Transverse colon (tissue), 4 donors: ENCODE results near the gene DGKG. TPM values are rescaled to one million over a fixed set of nuclear protein-coding genes. Genes with fewer than 3 reads are reported as not detected.

Experiments
- DNase-seq: peaks from one replicate; pipeline ENCODE4 v3.0.0-alpha.2; 2019
- H3K27ac ChIP-seq, 4 donors: fragments of 200-600 bp; sonication (generic); 2 replicates each; pipeline ENCODE4 v1.5.1; 2016 to 2018; ENCODE audit warnings: inconsistent platforms in 4 of 4
- H3K27me3 ChIP-seq: fragments of 200-600 bp; sonication (generic); 2 replicates; pipeline ENCODE4 v1.5.1; 2017; ENCODE audit warnings: inconsistent platforms
- H3K36me3 ChIP-seq, 4 donors: fragments of 200-600 bp; sonication (generic); 2 replicates each; pipeline ENCODE4 v1.5.1; 2017 to 2019; ENCODE audit warnings: inconsistent platforms in 4 of 4
- H3K4me1 ChIP-seq, 4 donors: fragments of 200-600 bp; sonication (generic); 2 replicates each; pipeline ENCODE4 v1.5.1; 2017 to 2020; ENCODE audit warnings: inconsistent platforms in 4 of 4
- H3K4me3 ChIP-seq, 4 donors: fragments of 200-600 bp; sonication (generic); 1 replicate in 1 of 4; 2 replicates in 3 of 4; pipeline versions ENCODE4 v1.5.1 to v1.6.1; 2017 to 2019; ENCODE audit warnings: inconsistent platforms in 4 of 4
- H3K9me3 ChIP-seq, 2 donors: fragments of 200-600 bp; sonication (generic); 2 replicates each; pipeline ENCODE4 v1.5.1; 2017 to 2019; ENCODE audit warnings: inconsistent platforms in 2 of 2
- EP300 ChIP-seq: sonication (generic); formaldehyde crosslinking; IDR thresholded peaks from one replicate; pipeline ENCODE4 v1.6.1; 2017; ENCODE audit warnings: antibody characterized with exemption, low read depth
- POLR2A ChIP-seq: fragments of 450-650 bp; IDR thresholded peaks from one replicate; pipeline ENCODE4 v1.6.1; 2016; ENCODE audit warnings: antibody characterized with exemption, mild to moderate bottlenecking, moderate library complexity
- POLR2AphosphoS5 ChIP-seq, 3 donors: sonication (generic); formaldehyde crosslinking; IDR thresholded peaks; one replicate each; pipeline ENCODE4 v1.6.1; 2016; ENCODE audit warnings: antibody characterized with exemption in 3 of 3
- WGBS, 2 donors: methylation state at CpG; one replicate each; pipeline ENCODE4 v1.1.5; 2018; ENCODE audit warnings: low coverage in 1 of 2; 5-methylcytosine and 5-hydroxymethylcytosine counted together
- in situ Hi-C, 4 donors: fragments of 200-750 bp; cut with MboI; loops; one replicate each; pipeline versions ENCODE4 v1.15.0 to v1.15.1; 2017; ENCODE audit warnings: low sequenced_read_pairs in 3 of 4, low pct_ligation_motif_present in 1 of 4, low pct_unique_long_range_greater_than_20kb in 1 of 4
- intact Hi-C: fragments of 100-400 bp; cut with DNase I; formaldehyde crosslinking; loops from one replicate; pipeline ENCODE4 v1.15.1; 2023; ENCODE audit warnings: low total_unique reads
- total RNA-seq, 4 donors: library from RNA; depleted of rRNA; stranded (reverse); fragments of >200 nt; gene quantifications; one replicate each; pipeline ENCODE4 v1.1.0, GENCODE V29; 2016
- TF ChIP-seq, protein P1 (sequence below), 5 experiments: fragments of 200-600 bp in 3 of 5; fragments of 450-650 bp in 2 of 5; sonication (generic) in 3 of 5; IDR thresholded peaks; 1 replicate in 2 of 5; 2 replicates in 3 of 5; pipeline ENCODE4 v1.5.1; 2016 to 2017; ENCODE audit warnings: antibody characterized with exemption in 5 of 5, inconsistent platforms in 3 of 5, mild to moderate bottlenecking in 2 of 5, moderate library complexity in 1 of 5

DGKG gene
- total RNA-seq, 4 donors from 2014 or later, result 1.00 to 2.9 (median 1.8) TPM

DNA sequence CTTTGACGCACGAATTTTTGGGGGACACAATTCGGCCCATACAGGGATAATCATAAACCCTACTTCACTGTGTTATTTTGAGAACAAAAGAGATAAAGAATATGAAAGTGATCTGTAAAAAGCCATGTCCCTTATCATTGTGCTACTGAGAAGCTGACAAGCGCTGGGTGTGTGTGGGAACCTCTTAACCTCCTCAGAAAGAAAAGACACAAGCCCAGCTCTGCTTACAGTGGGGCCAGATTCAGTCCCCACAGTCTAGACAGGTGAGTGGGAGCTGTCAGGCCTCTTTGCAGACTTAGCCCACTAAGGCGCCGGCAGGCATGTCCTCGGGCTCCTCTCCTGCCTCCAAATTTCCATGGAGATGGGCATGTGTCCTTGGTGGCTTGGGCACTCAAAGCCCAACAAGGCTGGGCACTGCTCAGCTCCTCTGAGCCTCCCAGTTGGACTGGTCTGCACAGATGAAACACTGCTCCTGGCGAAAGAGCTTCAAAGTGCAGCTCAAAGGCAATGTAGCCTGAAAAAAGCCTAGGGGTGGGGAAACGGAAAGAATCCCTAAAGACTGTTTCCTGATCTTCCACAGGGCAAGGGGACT, 188.7 kb downstream of the DGKG start:
- no peak for DNase-seq
- WGBS, 2 donors, result 98 to 100% methylated on average over 2 to 9 of the region's 9 CpGs
- H3K27ac ChIP-seq, result no peak overlapping the region
- H3K36me3 ChIP-seq, result no peaks in the 10 kb centered on the region
- H3K4me1 ChIP-seq, result peaks cover 0 to 7% (median 0%) of the 10 kb centered on the region in 4 donors
- in situ Hi-C loops, result no loop called here
- H3K4me3 ChIP-seq, result no peak overlapping the region
- H3K9me3 ChIP-seq, result no peaks in the 10 kb centered on the region
- TF ChIP-seq, protein P1, sequence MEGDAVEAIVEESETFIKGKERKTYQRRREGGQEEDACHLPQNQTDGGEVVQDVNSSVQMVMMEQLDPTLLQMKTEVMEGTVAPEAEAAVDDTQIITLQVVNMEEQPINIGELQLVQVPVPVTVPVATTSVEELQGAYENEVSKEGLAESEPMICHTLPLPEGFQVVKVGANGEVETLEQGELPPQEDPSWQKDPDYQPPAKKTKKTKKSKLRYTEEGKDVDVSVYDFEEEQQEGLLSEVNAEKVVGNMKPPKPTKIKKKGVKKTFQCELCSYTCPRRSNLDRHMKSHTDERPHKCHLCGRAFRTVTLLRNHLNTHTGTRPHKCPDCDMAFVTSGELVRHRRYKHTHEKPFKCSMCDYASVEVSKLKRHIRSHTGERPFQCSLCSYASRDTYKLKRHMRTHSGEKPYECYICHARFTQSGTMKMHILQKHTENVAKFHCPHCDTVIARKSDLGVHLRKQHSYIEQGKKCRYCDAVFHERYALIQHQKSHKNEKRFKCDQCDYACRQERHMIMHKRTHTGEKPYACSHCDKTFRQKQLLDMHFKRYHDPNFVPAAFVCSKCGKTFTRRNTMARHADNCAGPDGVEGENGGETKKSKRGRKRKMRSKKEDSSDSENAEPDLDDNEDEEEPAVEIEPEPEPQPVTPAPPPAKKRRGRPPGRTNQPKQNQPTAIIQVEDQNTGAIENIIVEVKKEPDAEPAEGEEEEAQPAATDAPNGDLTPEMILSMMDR (IDR thresholded peaks at IDR 0.05), result no peak
- TF ChIP-seq EP300, result no peak
- no peak for TF ChIP-seq POLR2AphosphoS5 (IDR thresholded peaks at IDR 0.05)
- TF ChIP-seq POLR2A, result no peak
- intact Hi-C loops, result no loop called here
- H3K27me3 ChIP-seq, result no peaks in the 10 kb centered on the region

DNA sequence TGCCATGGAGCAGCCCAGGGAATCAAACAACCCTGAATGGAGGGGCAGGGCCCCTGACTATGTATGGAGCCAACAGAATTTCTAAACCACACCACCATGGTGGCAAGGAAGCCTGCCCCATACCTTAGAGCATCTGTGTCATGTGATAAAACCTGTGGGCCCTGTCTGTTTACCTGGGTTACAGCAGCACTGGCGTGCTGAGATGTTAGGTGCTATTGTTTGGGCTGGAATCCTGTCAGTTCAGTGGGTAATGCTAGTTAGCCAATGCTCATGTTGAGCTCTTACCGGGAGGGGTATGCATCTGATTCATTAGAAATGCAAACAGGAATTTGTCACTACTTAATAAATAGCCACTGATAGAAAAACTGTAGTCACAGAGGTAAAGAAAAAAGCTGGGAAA, 189.7 kb downstream of the DGKG start:
- H3K9me3 ChIP-seq, result no peaks in the 10 kb centered on the region
- H3K4me1 ChIP-seq, result peaks cover 0 to 7% (median 0%) of the 10 kb centered on the region in 4 donors
- no peak for DNase-seq
- no peaks in the 10 kb centered on the region for H3K36me3 ChIP-seq
- WGBS, 2 donors, result 67 to 100% methylated on average over 1 to 2 of the region's 2 CpGs
- TF ChIP-seq, protein P1 (IDR thresholded peaks at IDR 0.05), result no peak
- TF ChIP-seq POLR2AphosphoS5 (IDR thresholded peaks at IDR 0.05) (no peak), POLR2A (no peak), EP300 (no peak)
- H3K4me3 ChIP-seq, result no peak overlapping the region
- intact Hi-C loops, result no loop called here
- no peaks in the 10 kb centered on the region for H3K27me3 ChIP-seq
- H3K27ac ChIP-seq, result no peak overlapping the region
- in situ Hi-C loops, result no loop called here

DNA sequence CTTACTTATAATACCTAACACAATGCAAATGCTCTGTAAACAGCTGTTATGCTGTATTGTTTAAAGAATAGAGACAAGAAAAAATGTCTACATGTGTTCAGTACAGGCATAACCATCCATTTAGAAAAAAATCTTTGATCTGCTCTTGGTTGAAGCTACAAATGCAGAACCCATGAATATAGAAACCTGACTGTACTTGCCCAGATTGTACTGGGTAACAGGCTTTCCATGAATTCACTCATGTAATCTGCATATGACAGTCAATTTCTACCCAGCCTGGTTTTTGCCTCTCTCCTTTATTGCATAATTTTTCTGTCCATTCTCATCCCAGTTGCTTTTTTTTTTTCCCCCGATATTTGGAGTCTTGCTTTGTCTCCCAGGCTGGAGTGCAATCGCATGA, 190.5 kb downstream of the DGKG start:
- WGBS, 2 donors, result 89 to 96% methylated on average over 1 to 2 of the region's 2 CpGs
- H3K4me3 ChIP-seq, result no peak overlapping the region
- no peaks in the 10 kb centered on the region for H3K36me3 ChIP-seq
- H3K4me1 ChIP-seq, result peaks cover 0 to 3% (median 0%) of the 10 kb centered on the region in 4 donors
- no peak overlapping the region for H3K27ac ChIP-seq
- no peak for TF ChIP-seq EP300
- TF ChIP-seq, protein P1 (IDR thresholded peaks at IDR 0.05), result no peak
- no peak for TF ChIP-seq POLR2AphosphoS5 (IDR thresholded peaks at IDR 0.05)
- no peak for TF ChIP-seq POLR2A
- DNase-seq, result no peak
- intact Hi-C loops, result no loop called here
- no peaks in the 10 kb centered on the region for H3K27me3 ChIP-seq
- in situ Hi-C loops, result no loop called here
- no peaks in the 10 kb centered on the region for H3K9me3 ChIP-seq

DNA sequence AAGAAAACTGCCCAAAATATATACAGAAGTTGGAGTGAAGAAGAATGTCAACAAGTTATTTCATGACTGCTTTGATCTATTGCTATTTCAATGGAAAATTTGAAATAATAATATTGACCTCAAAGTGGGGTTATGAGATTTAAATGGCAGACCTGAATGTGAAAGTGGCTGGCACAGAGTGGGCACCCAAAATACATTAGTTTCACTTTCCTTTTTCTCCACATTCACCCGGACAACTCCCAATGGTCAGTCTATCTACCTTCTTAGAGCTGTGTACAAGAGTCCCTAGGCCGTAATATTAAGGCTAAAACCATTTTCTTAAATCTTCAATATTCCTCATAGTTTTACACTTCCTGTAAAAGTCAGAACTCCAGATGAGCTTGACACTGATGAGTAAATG, 191.5 kb downstream of the DGKG start:
- Histone ChIP-seq H3K36me3 (no peaks in the 10 kb centered on the region), H3K9me3 (no peaks in the 10 kb centered on the region), H3K4me1 (no peaks in the 10 kb centered on the region), H3K4me3 (no peak overlapping the region), H3K27me3 (no peaks in the 10 kb centered on the region), H3K27ac (no peak overlapping the region)
- DNase-seq, result no peak
- in situ Hi-C loops, result no loop called here
- no peak for TF ChIP-seq EP300
- TF ChIP-seq, protein P1 (IDR thresholded peaks at IDR 0.05), result no peak
- TF ChIP-seq POLR2A, result no peak
- TF ChIP-seq POLR2AphosphoS5 (IDR thresholded peaks at IDR 0.05), result no peak
- intact Hi-C loops, result no loop called here
- 35 to 74% methylated on average over 2 of the region's 2 CpGs for WGBS, 2 donors
